ENCODE measurements around the gene BAG1.

- TF ChIP-seq EZH2 (IDR thresholded peaks at IDR 0.05; ENCODE audit: low read length, unreplicated experiment) (no peak), CTCF (conservative IDR thresholded peaks at IDR 0.05; ENCODE audit: low read depth, low read length) (no peak), EZH2phosphoT487 (IDR thresholded peaks at IDR 0.05; ENCODE audit: borderline replicate concordance, low read length) (no peak)
Observed at GRCh38 chr9:33209394-33209793, 55.1 kb downstream of the BAG1 start.
